OCI-LY1 (cell line): ENCODE measurements around the gene BTBD9.

ENCODE experiments used
- H2AFZ ChIP-seq: fragments of 200-600 bp; sonication (generic), shearing (Covaris generic); 2 replicates; pipeline ENCODE4 v1.6.0; 2014; ENCODE audit warnings: antibody characterized with exemption, mild to moderate bottlenecking, low read length
- H3F3A ChIP-seq: fragments of 200-600 bp; sonication (generic), shearing (Covaris generic); 2 replicates; pipeline ENCODE4 v1.6.0; 2014; ENCODE audit warnings: mild to moderate bottlenecking, antibody characterized with exemption, low read length, moderate library complexity; ENCODE audit not compliant: insufficient read depth
- H3K27ac ChIP-seq: fragments of 200-600 bp; sonication (generic); 2 replicates; pipeline ENCODE4 v1.5.1; 2014; ENCODE audit warnings: low read length, mixed run types, mild to moderate bottlenecking, low read depth; ENCODE audit not compliant: poor library complexity, severe bottlenecking
- H3K27me3 ChIP-seq: fragments of 200-600 bp; sonication (generic); 2 replicates; pipeline ENCODE4 v1.6.0; 2014; ENCODE audit warnings: antibody characterized with exemption, mild to moderate bottlenecking, low read length, moderate library complexity; ENCODE audit not compliant: insufficient read depth
- H3K36me3 ChIP-seq: fragments of 200-600 bp; sonication (generic); 2 replicates; pipeline ENCODE4 v1.6.1; 2014; ENCODE audit warnings: mild to moderate bottlenecking, antibody characterized with exemption, low read length, moderate library complexity, mixed read lengths; ENCODE audit not compliant: insufficient read depth
- H3K4me1 ChIP-seq: fragments of 200-600 bp; sonication (generic); 2 replicates; pipeline ENCODE4 v1.5.1; 2014; ENCODE audit warnings: mild to moderate bottlenecking, low read length, moderate library complexity; ENCODE audit not compliant: insufficient read depth, severe bottlenecking
- H3K4me2 ChIP-seq: fragments of 200-600 bp; sonication (generic), shearing (Covaris generic); 2 replicates; pipeline ENCODE4 v1.6.1; 2014; ENCODE audit warnings: low read length
- H3K4me3 ChIP-seq: fragments of 200-600 bp; sonication (generic); 2 replicates; pipeline ENCODE4 v1.5.1; 2014; ENCODE audit warnings: low read length, low read depth, mild to moderate bottlenecking, mixed read lengths; ENCODE audit not compliant: poor library complexity, severe bottlenecking
- H3K79me2 ChIP-seq: fragments of 200-600 bp; shearing (Covaris generic); 2 replicates; pipeline ENCODE4 v1.6.1; 2016; ENCODE audit warnings: mixed run types, low read length, mixed read lengths; ENCODE audit not compliant: insufficient read depth
- H3K9ac ChIP-seq: fragments of 200-600 bp; sonication (generic), shearing (Covaris generic); 2 replicates; pipeline ENCODE4 v1.6.1; 2014; ENCODE audit warnings: mild to moderate bottlenecking, low read length, mixed read lengths
- H3K9me2 ChIP-seq: fragments of 200-600 bp; sonication (generic), shearing (Covaris generic); 2 replicates; pipeline ENCODE4 v1.6.1; 2014; ENCODE audit warnings: low read depth, mild to moderate bottlenecking, low read length, mixed read lengths
- H3K9me3 ChIP-seq: fragments of 200-600 bp; shearing (Covaris generic); 2 replicates; pipeline ENCODE4 v1.6.1; 2014; ENCODE audit warnings: low read length, mixed read lengths
- H4K20me1 ChIP-seq: fragments of 200-600 bp; sonication (generic), shearing (Covaris generic); 2 replicates; pipeline ENCODE4 v1.6.0; 2016; ENCODE audit warnings: mild to moderate bottlenecking, low read length; ENCODE audit not compliant: insufficient read depth
- EZH2 ChIP-seq: fragments of 200-600 bp; sonication (generic), shearing (Covaris generic); IDR thresholded peaks from 2 replicates; pipeline ENCODE4 v1.8.0; 2017; ENCODE audit warnings: borderline replicate concordance, mixed run types, mild to moderate bottlenecking, antibody characterized with exemption, low read length, moderate library complexity, mixed read lengths
- TF ChIP-seq, protein P1 (sequence below): fragments of 200-600 bp; sonication (generic), shearing (Covaris generic); IDR thresholded peaks from 2 replicates; pipeline ENCODE4 v1.5.1; 2017; ENCODE audit warnings: mild to moderate bottlenecking, antibody characterized with exemption, low read length, moderate library complexity, mixed read lengths

Gene BTBD9

DNA sequence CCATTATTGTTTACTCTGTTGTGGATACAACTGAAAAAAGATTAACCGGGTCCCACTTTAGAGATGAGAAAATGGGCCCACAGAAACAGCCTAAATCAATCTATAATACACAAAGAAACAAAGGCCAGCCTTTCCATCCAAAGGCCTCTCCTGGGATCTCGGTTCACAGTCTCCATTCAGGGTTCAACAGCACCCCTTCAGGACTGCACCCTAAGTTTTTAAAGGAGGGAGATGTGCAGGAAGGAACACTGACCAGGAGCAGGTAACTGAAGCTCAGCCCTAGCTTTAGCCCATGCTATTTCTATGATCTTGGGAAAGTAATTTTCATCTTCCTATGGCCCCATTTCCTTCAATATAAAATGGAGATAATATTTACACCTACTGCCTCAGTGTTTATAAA lies 147.7 kb downstream of the BTBD9 start:
- H3K4me3 ChIP-seq: no peak overlapping the region
- no peaks in the 10 kb centered on the region for H3K9me3 ChIP-seq
- no peaks in the 10 kb centered on the region for H3K4me1 ChIP-seq
- H3K27ac ChIP-seq: no peak overlapping the region
- H3K4me2 ChIP-seq: no peak overlapping the region
- no peaks in the 10 kb centered on the region for H3F3A ChIP-seq
- TF ChIP-seq, protein P1, sequence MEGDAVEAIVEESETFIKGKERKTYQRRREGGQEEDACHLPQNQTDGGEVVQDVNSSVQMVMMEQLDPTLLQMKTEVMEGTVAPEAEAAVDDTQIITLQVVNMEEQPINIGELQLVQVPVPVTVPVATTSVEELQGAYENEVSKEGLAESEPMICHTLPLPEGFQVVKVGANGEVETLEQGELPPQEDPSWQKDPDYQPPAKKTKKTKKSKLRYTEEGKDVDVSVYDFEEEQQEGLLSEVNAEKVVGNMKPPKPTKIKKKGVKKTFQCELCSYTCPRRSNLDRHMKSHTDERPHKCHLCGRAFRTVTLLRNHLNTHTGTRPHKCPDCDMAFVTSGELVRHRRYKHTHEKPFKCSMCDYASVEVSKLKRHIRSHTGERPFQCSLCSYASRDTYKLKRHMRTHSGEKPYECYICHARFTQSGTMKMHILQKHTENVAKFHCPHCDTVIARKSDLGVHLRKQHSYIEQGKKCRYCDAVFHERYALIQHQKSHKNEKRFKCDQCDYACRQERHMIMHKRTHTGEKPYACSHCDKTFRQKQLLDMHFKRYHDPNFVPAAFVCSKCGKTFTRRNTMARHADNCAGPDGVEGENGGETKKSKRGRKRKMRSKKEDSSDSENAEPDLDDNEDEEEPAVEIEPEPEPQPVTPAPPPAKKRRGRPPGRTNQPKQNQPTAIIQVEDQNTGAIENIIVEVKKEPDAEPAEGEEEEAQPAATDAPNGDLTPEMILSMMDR: no peak
- TF ChIP-seq EZH2: no peak
- no peaks in the 10 kb centered on the region for H4K20me1 ChIP-seq
- H3K79me2 ChIP-seq: no peaks in the 10 kb centered on the region
- no peaks in the 10 kb centered on the region for H3K36me3 ChIP-seq
- H3K27me3 ChIP-seq: no peaks in the 10 kb centered on the region
- no peak overlapping the region for H3K9ac ChIP-seq
- H2AFZ ChIP-seq: no peak overlapping the region
- no peaks in the 10 kb centered on the region for H3K9me2 ChIP-seq

DNA sequence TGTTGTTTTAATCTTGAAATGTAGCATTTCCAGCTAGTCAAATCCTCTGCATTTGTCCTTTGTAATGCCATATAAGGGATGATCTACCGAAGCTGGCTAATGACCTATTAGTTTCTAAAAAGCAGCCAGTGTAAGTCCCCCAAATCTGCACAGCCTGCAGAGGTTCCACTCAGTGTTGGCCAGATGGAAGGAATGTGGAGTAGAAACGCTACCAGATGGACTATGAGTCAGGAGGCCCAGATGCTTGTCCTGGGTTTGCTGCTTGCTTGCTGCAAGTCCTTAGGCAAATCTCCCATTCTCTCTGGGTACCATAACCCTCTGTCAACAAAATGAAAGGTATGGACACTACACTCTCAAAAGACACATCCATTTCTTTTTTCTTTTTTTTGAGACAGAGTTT lies 149.8 kb downstream of the BTBD9 start:
- no peaks in the 10 kb centered on the region for H3K9me3 ChIP-seq
- TF ChIP-seq EZH2: no peak
- TF ChIP-seq, protein P1: no peak

DNA sequence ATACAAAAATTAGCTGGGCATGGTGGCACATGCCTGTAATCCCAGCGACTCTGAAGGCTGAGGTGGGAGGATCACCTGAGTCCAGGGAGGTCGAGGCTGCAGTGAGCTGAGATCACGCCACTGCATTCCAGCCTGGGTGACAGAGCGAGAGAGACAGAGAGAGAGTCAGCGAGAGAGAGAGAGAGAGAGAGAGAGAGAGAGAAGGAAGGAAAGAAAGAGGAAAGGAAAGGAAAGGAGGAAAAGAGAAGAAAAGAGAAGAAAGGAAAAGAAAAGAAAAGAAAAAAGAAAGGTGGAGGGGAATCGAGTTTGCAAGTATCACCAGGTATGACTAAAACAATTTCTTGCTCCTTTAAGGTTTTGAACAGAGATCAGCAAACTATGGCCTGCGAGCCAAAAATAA lies 152.3 kb downstream of the BTBD9 start:
- Histone ChIP-seq H2AFZ (no peak overlapping the region), H3K36me3 (no peaks in the 10 kb centered on the region), H3K4me2 (no peak overlapping the region), H4K20me1 (no peaks in the 10 kb centered on the region), H3K79me2 (no peaks in the 10 kb centered on the region), H3F3A (no peaks in the 10 kb centered on the region), H3K27me3 (no peaks in the 10 kb centered on the region), H3K27ac (no peak overlapping the region), H3K4me3 (no peak overlapping the region), H3K9me2 (no peaks in the 10 kb centered on the region), H3K9me3 (no peaks in the 10 kb centered on the region), H3K4me1 (no peaks in the 10 kb centered on the region), H3K9ac (no peak overlapping the region)
- no peak for TF ChIP-seq EZH2
- TF ChIP-seq, protein P1: no peak

More for the DNA sequence above, 149.8 kb downstream of the BTBD9 start:
- Histone ChIP-seq H2AFZ (no peak overlapping the region), H3K27me3 (no peaks in the 10 kb centered on the region), H4K20me1 (no peaks in the 10 kb centered on the region), H3K9me2 (no peaks in the 10 kb centered on the region), H3K36me3 (no peaks in the 10 kb centered on the region), H3F3A (no peaks in the 10 kb centered on the region), H3K4me1 (no peaks in the 10 kb centered on the region), H3K9ac (no peak overlapping the region), H3K4me3 (no peak overlapping the region), H3K27ac (no peak overlapping the region), H3K4me2 (no peak overlapping the region), H3K79me2 (no peaks in the 10 kb centered on the region)
